ENCODE data around the gene ANKRD63.

DNA sequence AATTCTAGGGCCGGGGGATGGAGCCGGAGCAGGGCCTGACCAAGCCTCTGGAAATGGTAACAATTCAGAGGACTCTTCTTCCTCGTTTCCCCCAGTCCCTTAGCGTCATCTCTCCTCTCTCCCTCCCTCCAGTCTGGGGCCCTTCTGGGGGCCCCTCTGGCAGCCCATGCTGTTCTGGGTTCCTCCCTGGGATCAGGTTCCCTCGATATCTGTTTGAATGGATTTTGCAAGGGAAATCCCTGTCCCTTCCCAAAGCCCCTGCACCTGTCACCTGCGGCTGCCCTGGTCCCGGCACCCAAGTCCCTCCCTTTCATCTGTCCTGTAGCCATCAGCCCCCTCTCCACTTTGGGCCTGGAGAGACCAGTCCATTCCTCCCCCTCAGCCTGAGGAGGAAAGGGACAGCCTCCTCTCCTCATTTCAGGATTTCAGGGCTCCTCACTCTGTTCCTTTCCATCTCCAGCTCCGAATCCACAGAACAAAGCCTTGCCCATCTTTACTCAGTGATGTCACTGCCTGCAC, 26.5 kb upstream of the ANKRD63 start:
- TF ChIP-seq SUZ12 (IDR thresholded peaks at IDR 0.05; ENCODE audit: extremely low read depth, insufficient read depth, insufficient read length) (no peak), ZNF274 (IDR thresholded peaks at IDR 0.05; ENCODE audit: low read depth, low read length) (no peak)

Data from NT2/D1 (cell line).